ENCODE results near the gene TIGAR. TPM values are rescaled to one million over a fixed set of nuclear protein-coding genes. Genes with fewer than 3 reads are reported as not detected.

Gene TIGAR
- total and polyA plus RNA-seq, 2 of the 8 experiments (the other 6 are each of a cell fraction or from before 2014, with no cell fraction given), result 3.8 to 26.4 TPM

Other genes starting within 250 kb of the TIGAR start
- 217 and 223 TPM in 2 replicates for gene CCND2, start 47.5 kb upstream of the TIGAR start, total RNA-seq (2021; fragmentation: NEBNext Ultra II Directional; extraction: Animal tissue kit (Norgen Biotek cat#: 25700))
- 35.7 and 41.7 TPM in 2 replicates for gene CCND2, start 47.5 kb upstream of the TIGAR start, polyA plus RNA-seq (2011; rRNA removed)
- gene FGF23, start 58.5 kb downstream of the TIGAR start, total RNA-seq (2021; fragmentation: NEBNext Ultra II Directional; extraction: Animal tissue kit (Norgen Biotek cat#: 25700)), result 0.42 and 0.67 TPM in 2 replicates
- 0.35 and 0.53 TPM in 2 replicates for gene FGF23, start 58.5 kb downstream of the TIGAR start, polyA plus RNA-seq (2011; rRNA removed)
- not detected in 2 replicates for gene FGF6, start 124.6 kb downstream of the TIGAR start, total RNA-seq (2021; fragmentation: NEBNext Ultra II Directional; extraction: Animal tissue kit (Norgen Biotek cat#: 25700))
- gene FGF6, start 124.6 kb downstream of the TIGAR start, polyA plus RNA-seq (2011; rRNA removed), result not detected in 2 replicates
- 42.4 and 48.3 TPM in 2 replicates for gene RAD51AP1, start 217.7 kb downstream of the TIGAR start, total RNA-seq (2021; fragmentation: NEBNext Ultra II Directional; extraction: Animal tissue kit (Norgen Biotek cat#: 25700))
- gene RAD51AP1, start 217.7 kb downstream of the TIGAR start, polyA plus RNA-seq (2011; rRNA removed), result 9.9 and 29.7 TPM in 2 replicates
- gene DYRK4, start 241.0 kb downstream of the TIGAR start, total RNA-seq (2021; fragmentation: NEBNext Ultra II Directional; extraction: Animal tissue kit (Norgen Biotek cat#: 25700)), result 9.7 and 10.5 TPM in 2 replicates
- gene DYRK4, start 241.0 kb downstream of the TIGAR start, polyA plus RNA-seq (2011; rRNA removed), result 8.7 and 11.4 TPM in 2 replicates